ENCODE results near the gene MAP3K7CL.

DNA sequence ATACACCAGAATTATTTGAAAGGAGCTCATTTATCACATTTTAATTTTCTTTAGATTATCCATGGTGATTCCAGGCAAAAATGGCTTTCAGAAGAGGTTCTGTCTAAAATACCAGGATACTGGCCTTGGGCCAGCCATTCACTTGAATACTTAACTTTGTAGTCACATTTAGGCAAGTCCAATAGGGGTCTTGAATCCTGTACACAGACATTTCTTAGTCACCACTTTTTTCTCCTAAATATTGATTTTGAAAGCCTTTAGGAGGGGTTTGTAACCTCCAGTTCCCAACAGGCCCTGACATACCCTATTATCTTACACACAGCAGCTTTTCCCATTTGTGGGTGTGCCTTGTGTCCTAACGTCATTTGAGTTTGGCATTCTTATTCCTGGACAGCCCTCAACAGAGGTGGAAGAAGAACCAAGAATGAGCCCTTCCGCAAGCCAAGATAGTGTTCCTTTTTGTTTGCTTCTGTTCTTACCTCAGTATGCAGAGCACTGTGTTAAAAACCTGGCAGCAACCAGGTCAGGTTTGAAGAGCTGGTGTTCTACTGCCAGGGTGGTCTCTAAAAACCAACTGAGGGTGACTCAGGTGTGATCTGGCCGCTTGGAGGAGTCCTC is 19.5 kb downstream of the MAP3K7CL start:
- TF ChIP-seq, protein P1, sequence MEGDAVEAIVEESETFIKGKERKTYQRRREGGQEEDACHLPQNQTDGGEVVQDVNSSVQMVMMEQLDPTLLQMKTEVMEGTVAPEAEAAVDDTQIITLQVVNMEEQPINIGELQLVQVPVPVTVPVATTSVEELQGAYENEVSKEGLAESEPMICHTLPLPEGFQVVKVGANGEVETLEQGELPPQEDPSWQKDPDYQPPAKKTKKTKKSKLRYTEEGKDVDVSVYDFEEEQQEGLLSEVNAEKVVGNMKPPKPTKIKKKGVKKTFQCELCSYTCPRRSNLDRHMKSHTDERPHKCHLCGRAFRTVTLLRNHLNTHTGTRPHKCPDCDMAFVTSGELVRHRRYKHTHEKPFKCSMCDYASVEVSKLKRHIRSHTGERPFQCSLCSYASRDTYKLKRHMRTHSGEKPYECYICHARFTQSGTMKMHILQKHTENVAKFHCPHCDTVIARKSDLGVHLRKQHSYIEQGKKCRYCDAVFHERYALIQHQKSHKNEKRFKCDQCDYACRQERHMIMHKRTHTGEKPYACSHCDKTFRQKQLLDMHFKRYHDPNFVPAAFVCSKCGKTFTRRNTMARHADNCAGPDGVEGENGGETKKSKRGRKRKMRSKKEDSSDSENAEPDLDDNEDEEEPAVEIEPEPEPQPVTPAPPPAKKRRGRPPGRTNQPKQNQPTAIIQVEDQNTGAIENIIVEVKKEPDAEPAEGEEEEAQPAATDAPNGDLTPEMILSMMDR (IDR thresholded peaks at IDR 0.05; ENCODE audit: low read depth, low read length) = no peak
- TF ChIP-seq EZH2phosphoT487 (IDR thresholded peaks at IDR 0.05; ENCODE audit: low read depth) = no peak

Measured in OCI-LY3 (cell line).